ENCODE results near the gene HRC. TPM values are rescaled to one million over a fixed set of nuclear protein-coding genes. Genes with fewer than 3 reads are reported as not detected.

Gene HRC
- total RNA-seq, 1 experiment from 2014 or later, result not detected

- DNase-seq (ENCODE audit: low read depth), result peak; percentile 63
Measured at GRCh38 chr19:49114630-49115363, 40.4 kb downstream of the HRC start.

- peak; percentile 62 for DNase-seq (ENCODE audit: low read depth)
Measured at GRCh38 chr19:49113762-49114629, 41.2 kb downstream of the HRC start, which contains the start of gene LIN7B. LIN7B (plus strand) TSS chr19:49114370; CDS start chr19:49114405, 35 bp downstream.

GRCh38 chr19:49111218-49111998 is 43.8 kb downstream of the HRC start:
- no peak for DNase-seq (ENCODE audit: low read depth)

GRCh38 chr19:49110567-49110966 is 44.6 kb downstream of the HRC start:
- no peak for DNase-seq (ENCODE audit: low read depth)

- DNase-seq (ENCODE audit: low read depth), result no peak
Measured at GRCh38 chr19:49109569-49110233, 45.5 kb downstream of the HRC start.

GRCh38 chr19:49109051-49109450 is 46.1 kb downstream of the HRC start:
- DNase-seq (ENCODE audit: low read depth), result no peak

GRCh38 chr19:49107625-49108459 is 47.4 kb downstream of the HRC start:
- no peak for DNase-seq (ENCODE audit: low read depth)

GRCh38 chr19:49106648-49107135 is 48.5 kb downstream of the HRC start:
- DNase-seq (ENCODE audit: low read depth), result peak; percentile 50

- DNase-seq (ENCODE audit: low read depth), result no peak
Measured at GRCh38 chr19:49104229-49104864, 50.8 kb downstream of the HRC start.

GRCh38 chr19:49103331-49104085 is 51.7 kb downstream of the HRC start:
- DNase-seq (ENCODE audit: low read depth), result no peak

- DNase-seq (ENCODE audit: low read depth), result no peak
Measured at GRCh38 chr19:49102303-49102702, 52.9 kb downstream of the HRC start.

Other genes with a start within 250 kb of the HRC start
- gene DHDH, start 221.7 kb downstream of the HRC start, total RNA-seq (2014; rRNA removed; shearing (Covaris generic)), result 0.15 TPM in 1 of 2 replicates, not detected in the other
- gene BAX, start 200.5 kb downstream of the HRC start, total RNA-seq (2014; rRNA removed; shearing (Covaris generic)), result 97.7 and 101 TPM in 2 replicates
- gene FTL, start 190.1 kb downstream of the HRC start, total RNA-seq (2014; rRNA removed; shearing (Covaris generic)), result 3,106 and 3,231 TPM in 2 replicates
- 50.1 and 67.3 TPM in 2 replicates for gene GYS1, start 162.1 kb downstream of the HRC start, total RNA-seq (2014; rRNA removed; shearing (Covaris generic))
- gene RUVBL2, start 161.5 kb downstream of the HRC start, total RNA-seq (2014; rRNA removed; shearing (Covaris generic)), result 275 and 292 TPM in 2 replicates
- gene LHB, start 138.3 kb downstream of the HRC start, total RNA-seq (2014; rRNA removed; shearing (Covaris generic)), result 1.8 TPM in 1 of 2 replicates, not detected in the other
- 1.7 and 7.0 TPM in 2 replicates for gene CGB3, start 131.1 kb downstream of the HRC start, total RNA-seq (2014; rRNA removed; shearing (Covaris generic))
- gene CGB2, start 123.5 kb downstream of the HRC start, total RNA-seq (2014; rRNA removed; shearing (Covaris generic)), result 1.7 and 4.2 TPM in 2 replicates
- 2.6 and 14.5 TPM in 2 replicates for gene CGB1, start 118.5 kb downstream of the HRC start, total RNA-seq (2014; rRNA removed; shearing (Covaris generic))
- 7.3 and 8.1 TPM in 2 replicates for gene CGB5, start 111.5 kb downstream of the HRC start, total RNA-seq (2014; rRNA removed; shearing (Covaris generic))
- 15.7 and 21.3 TPM in 2 replicates for gene CGB8, start 106.3 kb downstream of the HRC start, total RNA-seq (2014; rRNA removed; shearing (Covaris generic))
- gene CGB7, start 97.6 kb downstream of the HRC start, total RNA-seq (2014; rRNA removed; shearing (Covaris generic)), result 2.7 and 5.3 TPM in 2 replicates
- 0.67 TPM in 1 of 2 replicates, not detected in the other for gene NTF4, start 90.6 kb downstream of the HRC start, total RNA-seq (2014; rRNA removed; shearing (Covaris generic))
- gene KCNA7, start 82.7 kb downstream of the HRC start, total RNA-seq (2014; rRNA removed; shearing (Covaris generic)), result not detected in 2 replicates
- gene SNRNP70, start 69.9 kb downstream of the HRC start, total RNA-seq (2014; rRNA removed; shearing (Covaris generic)), result 175 and 191 TPM in 2 replicates
- 9.7 and 17.1 TPM in 2 replicates for gene LIN7B, start 41.0 kb downstream of the HRC start, total RNA-seq (2014; rRNA removed; shearing (Covaris generic))
- gene C19orf73, start 36.3 kb downstream of the HRC start, total RNA-seq (2014; rRNA removed; shearing (Covaris generic)), result 0.44 and 1.6 TPM in 2 replicates
- gene PPFIA3, start 35.9 kb downstream of the HRC start, total RNA-seq (2014; rRNA removed; shearing (Covaris generic)), result 2.4 and 4.8 TPM in 2 replicates
- 1.2 and 2.6 TPM in 2 replicates for gene TRPM4, start 2.4 kb upstream of the HRC start, total RNA-seq (2014; rRNA removed; shearing (Covaris generic))
- 0.05 TPM in 2 replicates for gene SLC6A16, start 169.8 kb upstream of the HRC start, total RNA-seq (2014; rRNA removed; shearing (Covaris generic))
- not detected in 2 replicates for gene CD37, start 180.0 kb upstream of the HRC start, total RNA-seq (2014; rRNA removed; shearing (Covaris generic))
- 17.4 and 20.3 TPM in 2 replicates for gene TEAD2, start 207.0 kb upstream of the HRC start, total RNA-seq (2014; rRNA removed; shearing (Covaris generic))
- gene DKKL1, start 208.5 kb upstream of the HRC start, total RNA-seq (2014; rRNA removed; shearing (Covaris generic)), result not detected in 2 replicates
- gene KASH5, start 232.9 kb upstream of the HRC start, total RNA-seq (2014; rRNA removed; shearing (Covaris generic)), result not detected in 2 replicates